ENCODE results near the gene KANK2.
"Not testable (repeated sequence)": the region's sequence is repeated elsewhere in the genome, so short reads cannot be mapped to it uniquely, and the experiment has no call there.

KANK2 gene

GRCh38 chr19:11140023-11140538 lies 57.3 kb downstream of the KANK2 start:
- not testable (repeated sequence) for DNase-seq (ENCODE audit: low read depth in 2 of 2)

- no peak for DNase-seq (ENCODE audit: low read depth in 2 of 2)
Measured at GRCh38 chr19:11138601-11139300, 58.6 kb downstream of the KANK2 start.

- DNase-seq (ENCODE audit: low read depth in 2 of 2), result peak in 1 of 2 donors; percentile 42
Measured at GRCh38 chr19:11137542-11138384, 59.6 kb downstream of the KANK2 start.

GRCh38 chr19:11136400-11137101 lies 60.8 kb downstream of the KANK2 start:
- no peak for DNase-seq (ENCODE audit: low read depth in 2 of 2)

GRCh38 chr19:11131471-11131870 lies 65.9 kb downstream of the KANK2 start:
- no peak for DNase-seq (ENCODE audit: low read depth in 2 of 2)

- DNase-seq (ENCODE audit: low read depth in 2 of 2), result peak; percentile 40 to 53
Measured at GRCh38 chr19:11130824-11131455, 66.4 kb downstream of the KANK2 start.

GRCh38 chr19:11127905-11128304 lies 69.4 kb downstream of the KANK2 start:
- no peak for DNase-seq (ENCODE audit: low read depth in 2 of 2)

GRCh38 chr19:11125994-11126685 lies 71.2 kb downstream of the KANK2 start:
- DNase-seq (ENCODE audit: low read depth in 2 of 2), result peak; percentile 53 to 64

GRCh38 chr19:11124157-11124556 lies 73.2 kb downstream of the KANK2 start:
- not testable (repeated sequence) for DNase-seq (ENCODE audit: low read depth in 2 of 2)

GRCh38 chr19:11123114-11123513 lies 74.2 kb downstream of the KANK2 start:
- DNase-seq (ENCODE audit: low read depth in 2 of 2), result no peak

GRCh38 chr19:11121963-11122362 lies 75.4 kb downstream of the KANK2 start:
- not testable (repeated sequence) for DNase-seq (ENCODE audit: low read depth in 2 of 2)

- no peak for DNase-seq (ENCODE audit: low read depth in 2 of 2)
Measured at GRCh38 chr19:11116507-11116906, 80.8 kb downstream of the KANK2 start.

- DNase-seq (ENCODE audit: low read depth in 2 of 2), result no peak
Measured at GRCh38 chr19:11115895-11116446, 81.4 kb downstream of the KANK2 start.

- no peak for DNase-seq (ENCODE audit: low read depth in 2 of 2)
Measured at GRCh38 chr19:11115042-11115441, 82.3 kb downstream of the KANK2 start.

All from stimulated activated CD4-positive, alpha-beta T cell treated with anti-CD3 and anti-CD28 coated beads, Interleukin-15, amount 100 ng/mL, for 48 hours (primary cell).